HG03460 (cell line): ENCODE data around the gene SERTAD1.
A peak's percentile ranks its signal among the peaks of the same experiment; 100 is the strongest.

Experiments used
- ATAC-seq: cut with Tn5 transposase; IDR thresholded peaks from one replicate; pipeline ENCODE4 v1.9.1; 2021; ENCODE audit not compliant: unreplicated experiment

The SERTAD1 gene

DNA sequence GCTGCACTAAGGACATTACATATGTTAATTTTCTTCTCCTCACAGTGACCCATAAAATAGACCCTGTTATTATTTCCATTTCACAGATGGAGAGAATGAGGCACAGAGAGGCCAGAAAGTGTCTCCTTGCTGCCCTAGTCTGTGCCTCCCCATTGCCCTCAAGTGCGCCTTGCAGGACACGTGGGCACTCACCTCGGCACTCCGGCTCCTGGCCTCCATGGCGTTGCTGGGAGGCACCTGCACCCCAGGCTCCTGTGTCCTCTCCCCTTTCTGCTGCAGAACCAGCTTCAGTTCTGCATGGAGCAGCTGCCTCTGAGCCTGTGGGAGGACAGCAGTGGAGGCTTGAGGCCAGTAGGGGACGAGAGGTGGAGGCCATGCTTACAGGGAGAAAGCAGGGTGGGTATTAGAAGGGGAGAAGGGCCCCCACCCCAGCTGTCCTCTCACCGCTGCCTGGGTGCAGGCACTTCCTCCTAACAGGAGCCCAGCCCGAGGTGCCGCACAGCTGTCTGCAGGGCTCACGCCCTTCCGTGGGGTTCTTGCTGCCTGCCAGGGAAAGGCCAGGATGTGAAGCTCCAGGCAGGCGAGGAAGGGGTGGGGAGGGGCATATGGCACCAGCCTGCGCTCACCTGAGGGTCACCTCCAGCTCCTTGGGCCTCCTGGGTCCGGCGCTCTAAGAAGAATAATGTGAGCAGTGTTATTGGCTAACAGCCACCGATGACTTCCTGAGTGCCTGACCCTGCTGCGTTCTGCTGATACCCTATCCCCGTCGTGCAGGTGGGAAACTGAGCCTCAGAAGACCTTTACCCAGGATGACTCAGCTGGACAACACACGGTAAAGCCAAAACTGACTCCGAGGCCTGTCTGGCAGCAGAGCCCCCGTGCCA lies 17.8 kb downstream of the SERTAD1 start:
- ATAC-seq = no peak

DNA sequence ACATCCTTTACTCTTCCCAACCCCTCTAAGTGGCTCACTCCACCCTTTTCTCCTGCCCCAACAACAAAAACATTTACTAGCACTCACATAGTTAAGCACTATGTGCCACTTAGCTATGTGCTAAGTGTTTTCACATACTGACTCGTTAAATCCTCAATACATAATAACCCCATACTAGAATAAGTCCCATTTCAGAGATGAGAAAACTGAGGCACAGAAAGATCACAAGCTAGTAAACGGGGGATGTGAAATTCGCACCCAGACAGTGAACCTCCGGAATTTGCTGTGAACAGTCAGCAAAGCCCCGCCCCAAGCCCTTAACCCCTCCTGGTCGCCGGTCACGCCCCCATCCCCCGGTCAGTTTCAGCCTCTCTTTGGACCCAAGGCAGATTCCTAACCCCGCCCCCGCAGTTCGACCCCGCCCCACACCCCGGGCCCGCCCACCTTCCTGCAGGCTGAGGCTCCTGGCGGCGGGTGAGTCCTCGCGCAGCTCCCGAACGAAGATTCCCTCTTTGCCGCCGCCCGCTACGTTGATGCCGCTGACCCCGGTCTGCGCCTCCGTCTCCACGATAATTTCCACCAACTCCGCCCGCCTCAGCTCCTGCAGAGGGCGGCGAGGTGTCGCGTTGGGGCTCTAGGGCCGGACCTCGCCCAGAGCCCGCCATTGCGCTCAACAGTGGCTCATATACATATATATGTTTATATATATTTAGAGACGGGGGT lies 22.4 kb downstream of the SERTAD1 start:
- ATAC-seq = peak; percentile 77

DNA sequence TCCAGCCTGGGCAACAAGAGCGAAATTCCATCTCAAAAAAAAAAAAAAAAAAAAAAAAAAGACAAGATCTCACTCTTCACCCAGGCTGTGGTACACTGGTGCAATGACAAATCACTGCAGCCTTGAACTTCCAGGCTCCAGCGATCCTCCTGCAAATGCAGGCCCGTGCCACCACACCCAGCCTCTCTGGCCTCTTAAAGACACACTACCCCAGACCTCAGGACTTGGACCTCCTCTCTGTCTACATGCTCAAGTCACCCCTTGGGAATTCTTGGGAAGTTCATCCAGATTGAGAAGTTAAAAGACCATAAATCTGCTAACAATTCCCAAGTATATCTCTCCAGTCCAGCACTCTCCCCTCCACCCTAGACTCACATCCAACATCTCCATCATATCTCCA lies 25.2 kb downstream of the SERTAD1 start:
- no peak for ATAC-seq

DNA sequence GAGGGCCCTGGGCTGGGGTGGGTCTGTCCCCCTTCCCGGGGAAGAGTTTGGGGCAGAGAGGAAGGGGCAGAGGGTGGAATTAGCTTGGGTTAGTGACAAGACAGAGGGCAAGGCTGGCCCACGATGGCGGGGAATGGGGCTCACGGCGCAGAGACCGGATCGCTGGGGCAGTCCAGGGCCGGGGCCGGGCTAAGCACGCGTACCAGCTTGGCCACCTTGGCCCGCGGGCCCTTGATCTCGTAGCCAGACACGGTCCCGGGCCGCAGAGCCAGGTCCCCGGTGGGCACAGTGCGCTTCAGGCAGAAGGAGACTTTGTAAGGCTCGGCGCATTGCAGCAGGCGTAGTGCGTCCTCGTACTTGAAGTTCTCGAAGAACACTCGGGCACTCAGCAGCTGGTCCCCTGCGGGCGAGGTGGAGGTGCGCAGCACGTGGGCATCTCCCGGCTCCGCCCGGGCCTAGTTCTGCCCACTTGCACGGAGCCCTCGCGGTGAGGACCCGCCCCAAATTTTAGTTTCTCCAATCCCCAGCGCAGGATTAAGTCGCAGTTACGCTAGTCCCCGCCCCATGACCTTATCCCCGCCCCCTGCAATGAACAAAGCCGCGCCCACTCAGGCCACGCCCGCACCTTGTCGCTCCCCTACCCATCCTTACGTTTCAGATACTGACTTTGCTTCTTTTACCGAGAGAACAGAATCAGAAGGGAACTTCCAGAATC lies 27.2 kb downstream of the SERTAD1 start:
- ATAC-seq = no peak

DNA sequence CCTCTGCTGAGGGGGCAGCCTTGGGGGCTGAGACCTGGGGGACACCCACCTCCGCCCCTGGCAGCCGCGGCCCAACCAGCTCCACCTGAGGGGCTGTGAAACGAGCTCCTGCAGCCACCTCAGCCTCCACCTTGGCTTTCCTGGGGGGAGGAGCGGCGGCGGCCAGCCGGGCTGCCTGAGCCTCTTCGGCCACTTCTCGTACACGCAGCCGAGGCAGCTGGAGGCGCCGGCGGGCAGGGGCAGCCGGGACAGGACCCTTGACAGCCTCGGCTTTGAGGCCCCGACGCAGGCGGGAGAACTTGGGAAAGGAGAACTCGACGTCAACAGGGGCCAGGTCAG lies 28.3 kb downstream of the SERTAD1 start:
- ATAC-seq = no peak

DNA sequence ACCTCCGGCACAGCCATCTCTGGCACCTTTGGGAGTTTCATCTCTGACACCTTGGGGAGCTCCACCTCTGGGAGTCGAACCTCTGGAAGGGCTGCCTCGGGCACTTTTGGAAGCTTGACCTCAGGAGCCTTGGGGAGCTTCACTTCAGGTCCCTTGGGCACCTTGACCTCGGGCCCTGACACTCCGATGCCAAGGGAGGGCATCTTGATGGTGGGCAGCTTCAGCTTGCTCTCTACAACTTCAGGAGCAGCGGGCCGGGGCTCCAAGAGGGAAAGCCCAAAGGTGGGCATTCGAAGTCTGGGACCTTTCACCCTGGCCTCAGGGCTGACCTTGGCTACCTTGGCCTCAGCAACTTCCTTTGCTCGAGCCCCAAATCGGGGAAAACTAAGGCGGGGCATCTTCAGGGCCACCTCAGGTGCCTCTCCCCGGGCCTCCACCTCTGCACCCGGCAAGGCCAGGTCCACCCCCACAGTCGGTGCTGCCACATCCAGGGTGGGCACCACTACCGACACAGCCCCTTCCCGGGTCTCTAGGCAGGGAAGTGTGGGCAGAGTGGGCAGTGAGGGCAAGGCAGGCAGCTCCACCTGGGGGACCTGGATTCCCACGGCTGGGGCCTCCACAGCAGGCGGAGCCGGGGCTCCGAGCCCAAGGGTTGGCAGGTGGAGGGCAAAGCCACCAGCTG lies 28.8 kb downstream of the SERTAD1 start:
- no peak for ATAC-seq

DNA sequence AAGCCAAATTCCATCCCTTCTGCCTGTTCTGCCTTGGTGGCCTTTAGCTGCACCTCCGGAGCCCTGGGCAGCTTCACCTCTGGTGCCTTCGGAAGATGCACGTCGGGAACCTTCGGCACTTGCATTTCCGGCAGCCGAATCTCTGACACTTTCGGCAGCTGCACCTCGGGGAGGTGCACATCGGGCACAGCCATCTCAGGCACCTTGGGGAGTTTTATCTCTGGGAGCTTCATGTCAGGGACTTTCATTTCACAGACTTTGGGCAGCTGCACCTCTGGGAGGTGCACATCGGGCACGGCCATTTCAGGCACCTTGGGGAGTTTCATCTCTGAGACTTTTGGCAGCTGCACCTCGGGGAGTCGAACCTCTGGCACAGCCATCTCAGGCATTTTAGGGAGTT lies 29.8 kb downstream of the SERTAD1 start:
- no peak for ATAC-seq

DNA sequence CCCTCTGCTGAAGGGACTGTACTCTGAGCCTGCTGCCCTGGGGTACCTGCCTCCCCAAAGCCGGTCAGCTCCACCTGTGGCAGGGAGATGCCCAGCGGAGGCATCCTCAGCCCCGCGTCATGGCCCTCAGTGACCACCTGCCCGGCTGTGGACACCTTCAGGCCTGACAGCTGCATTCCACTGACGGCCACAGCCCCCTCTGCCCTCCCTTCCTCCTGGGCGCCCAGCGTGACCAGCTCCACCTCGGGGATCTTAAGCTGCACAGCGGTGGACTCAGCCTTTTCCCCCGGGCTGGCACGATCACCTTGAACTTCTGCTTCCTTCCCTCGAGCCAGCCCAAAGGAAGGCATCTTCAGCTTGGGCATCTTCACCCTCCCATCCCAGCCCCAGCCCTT lies 31.0 kb downstream of the SERTAD1 start:
- ATAC-seq = no peak

DNA sequence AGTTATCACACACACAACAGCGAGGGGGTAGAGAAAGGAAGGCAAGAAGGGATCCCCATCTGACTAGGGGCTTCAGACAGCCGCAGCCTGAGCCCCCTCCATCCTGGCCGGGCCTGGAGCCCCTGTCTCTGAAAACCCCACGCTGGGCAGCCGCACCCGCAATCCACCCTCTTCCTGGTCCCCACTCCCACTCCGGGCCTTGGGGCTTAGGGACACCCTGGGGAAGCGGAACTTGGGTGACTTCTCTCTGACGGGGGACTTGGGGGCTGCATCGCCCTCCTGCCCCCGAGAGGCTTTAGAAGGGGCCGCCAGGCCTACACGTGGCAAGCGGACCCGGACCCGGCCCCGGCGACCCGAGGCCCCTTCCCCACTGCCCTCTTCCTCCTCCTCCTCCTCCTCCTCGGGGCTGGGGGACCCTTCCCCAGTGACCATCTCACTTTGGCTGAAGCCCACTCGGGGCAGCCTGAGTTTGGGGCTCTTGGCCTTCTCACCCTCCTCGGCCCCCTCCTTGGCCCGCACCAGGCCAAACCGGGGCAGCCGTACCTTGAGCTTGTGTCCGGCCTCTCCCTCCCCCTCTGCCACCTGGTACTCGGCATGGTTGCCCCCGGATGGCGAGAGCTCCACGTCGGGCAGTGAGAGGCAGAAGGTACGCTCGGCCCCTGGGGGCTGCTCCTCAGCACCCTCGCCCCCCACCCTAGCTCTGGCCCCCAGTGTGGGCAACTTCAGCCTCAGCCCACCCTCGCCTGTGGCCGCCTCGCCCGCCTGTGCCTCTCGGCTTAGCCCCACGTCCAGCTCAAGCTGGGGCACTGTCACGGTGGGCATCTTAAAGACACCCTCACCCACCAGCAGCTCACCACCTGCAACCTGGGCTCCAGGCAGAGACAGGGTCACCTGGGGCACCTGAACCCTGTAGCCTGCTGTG lies 31.6 kb downstream of the SERTAD1 start:
- no peak for ATAC-seq

DNA sequence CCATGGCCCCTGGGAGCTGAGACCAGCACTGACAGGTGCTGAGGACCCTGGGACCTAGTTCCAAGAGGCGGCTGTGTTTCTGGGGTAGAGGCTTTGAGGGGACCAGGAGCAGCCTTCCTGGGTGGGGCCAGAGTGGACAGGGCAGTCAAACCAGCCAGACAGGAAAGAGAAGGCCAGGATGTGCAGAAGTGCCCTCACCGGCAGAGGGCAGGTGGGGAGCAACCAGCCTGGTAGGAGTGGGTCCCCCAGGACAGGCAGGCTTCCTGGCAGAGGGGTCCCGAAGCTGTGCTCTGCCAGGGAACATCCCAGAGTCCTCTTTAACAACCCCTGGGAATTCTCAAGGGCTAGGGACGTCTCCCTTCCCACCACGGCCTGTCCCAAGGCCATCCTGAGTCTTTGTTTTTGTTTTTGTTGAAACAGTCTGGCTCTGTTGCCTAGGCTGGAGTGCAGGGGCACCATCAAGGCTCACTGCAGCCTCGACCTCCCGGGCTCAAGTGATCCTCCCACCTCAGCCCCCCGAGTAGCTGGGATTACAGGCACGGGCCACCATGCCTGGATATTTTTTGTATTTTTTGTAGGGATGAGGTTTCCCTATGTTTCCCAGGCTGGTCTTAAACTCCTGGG lies 32.8 kb downstream of the SERTAD1 start:
- ATAC-seq = no peak

DNA sequence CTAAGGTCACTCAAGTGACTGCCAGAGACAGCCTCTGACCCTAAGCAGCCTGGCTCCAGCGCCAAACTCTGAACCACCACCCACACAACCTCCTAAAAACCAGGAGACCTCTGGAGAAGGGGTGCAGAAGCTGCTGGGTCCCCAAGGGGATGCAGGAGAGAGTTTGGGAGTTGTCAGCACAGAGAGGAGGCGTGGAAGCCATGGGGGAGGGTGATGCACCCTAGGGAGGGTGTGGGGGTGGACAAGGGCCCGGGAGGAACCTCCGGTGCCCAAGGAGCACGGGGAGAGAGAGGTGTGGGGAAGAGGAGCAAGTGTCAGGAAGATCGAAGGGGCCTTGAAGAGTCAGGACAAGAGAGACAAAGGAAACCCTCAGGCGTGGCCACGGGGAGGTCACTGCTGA lies 33.7 kb downstream of the SERTAD1 start:
- no peak for ATAC-seq

DNA sequence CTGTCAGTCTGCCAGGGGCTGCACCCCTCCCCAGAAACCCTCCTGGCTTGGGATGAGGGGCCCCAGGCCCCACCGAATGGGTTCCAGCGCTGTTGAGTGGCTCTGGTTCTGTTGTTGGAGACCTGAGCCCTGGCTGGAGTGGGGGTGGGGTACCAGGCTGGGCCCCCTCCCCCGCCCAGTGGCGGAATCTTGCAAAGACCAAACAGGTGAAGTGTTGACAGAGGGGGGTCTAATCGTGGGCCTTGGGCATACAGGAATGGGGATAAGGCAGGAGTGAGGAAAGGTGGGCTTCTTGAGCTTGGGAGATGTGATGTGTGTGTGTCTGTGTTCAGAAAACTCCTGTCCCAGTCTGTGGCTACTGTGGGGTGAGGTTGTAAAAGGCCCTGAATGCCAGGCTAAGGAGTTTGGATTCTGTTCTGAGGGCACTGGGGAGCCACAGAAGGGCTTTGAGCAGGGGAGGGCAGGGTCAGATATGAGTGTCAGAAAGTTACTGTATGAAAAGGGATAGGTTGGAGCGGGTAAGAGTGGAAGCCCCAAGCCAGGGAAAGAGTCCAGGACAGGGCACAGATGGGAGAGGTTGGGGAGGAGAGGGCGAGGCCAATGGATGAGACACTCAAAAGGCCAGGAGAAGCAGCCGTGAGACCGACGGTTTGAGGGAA lies 35.6 kb downstream of the SERTAD1 start, which contains the start of gene HIPK4:
TSS of gene HIPK4 (minus strand) at position 98 of the 659 bp plus-strand sequence. CDS start 279 bp downstream, outside the sequence.
- ATAC-seq = no peak

DNA sequence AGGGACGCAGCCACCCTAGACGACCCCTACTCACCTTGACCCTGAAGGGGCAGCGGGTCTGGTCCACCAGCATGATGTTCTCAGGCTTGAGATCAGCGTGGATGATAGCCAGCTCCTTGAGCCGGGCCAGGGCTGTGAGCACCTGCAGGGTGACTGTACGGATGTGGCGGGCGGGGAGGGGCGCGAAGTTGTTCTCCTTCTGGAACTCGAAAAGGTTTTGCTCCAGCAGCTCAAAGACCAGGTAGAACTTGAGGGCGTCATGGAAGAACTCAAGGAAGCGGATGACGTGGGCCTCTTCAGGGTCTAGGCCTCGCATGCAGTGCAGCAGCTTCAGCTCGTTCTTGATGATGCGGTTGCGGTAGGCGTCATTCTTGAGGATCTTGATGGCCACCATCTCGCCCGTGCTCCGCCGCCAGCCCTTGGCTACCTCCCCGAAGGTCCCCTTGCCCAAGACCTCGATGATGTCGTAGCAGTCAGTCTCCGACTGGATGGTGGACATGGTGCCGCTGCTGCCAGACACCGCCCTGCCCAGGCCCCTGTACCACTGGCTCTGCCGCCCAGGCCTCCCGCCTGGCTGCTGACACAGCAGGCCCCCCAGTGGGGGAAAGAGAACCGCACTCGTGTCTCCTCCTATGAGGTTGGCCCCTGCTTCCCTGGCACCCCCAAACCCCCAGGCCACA lies 36.2 kb downstream of the SERTAD1 start:
- ATAC-seq = no peak

DNA sequence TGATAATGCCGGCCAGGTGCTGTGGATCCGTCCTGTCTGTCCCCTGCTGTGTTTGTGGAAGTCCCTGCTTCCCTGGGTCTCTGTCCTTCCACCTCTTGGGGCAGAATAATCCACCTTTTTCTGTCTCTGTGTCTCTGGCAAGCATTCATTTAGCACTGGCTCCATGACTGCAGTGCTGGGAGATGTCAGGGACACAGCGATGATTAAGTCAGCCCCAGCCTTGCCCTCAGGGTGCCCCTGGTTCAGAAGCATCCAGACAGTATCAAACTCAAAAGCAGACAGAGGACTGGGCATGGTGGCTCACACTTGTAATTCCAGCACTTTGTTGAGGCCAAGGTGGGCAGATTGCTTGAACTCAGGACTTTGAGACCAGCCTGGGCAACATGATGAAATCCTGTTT lies 37.3 kb downstream of the SERTAD1 start:
- ATAC-seq = no peak

DNA sequence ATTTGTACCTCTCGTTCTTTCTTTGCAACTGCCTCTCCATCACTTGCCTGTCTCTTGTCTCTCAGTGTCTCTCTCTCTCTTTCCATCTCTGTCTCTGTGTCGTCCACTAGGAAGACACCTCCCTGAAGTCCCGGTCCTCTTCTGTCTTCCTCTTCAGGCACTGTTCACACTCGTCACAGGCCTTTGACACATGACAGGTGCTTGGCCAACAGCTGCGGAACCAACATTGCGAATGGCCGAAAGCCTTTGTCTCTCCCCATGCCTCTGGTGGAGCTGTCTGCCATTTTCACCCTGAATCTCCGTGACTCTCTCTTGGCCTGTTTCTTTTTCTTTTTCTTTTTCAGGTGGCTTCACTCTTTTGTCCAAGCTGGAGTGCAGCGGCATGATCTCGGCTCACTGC lies 38.6 kb downstream of the SERTAD1 start:
- no peak for ATAC-seq

DNA sequence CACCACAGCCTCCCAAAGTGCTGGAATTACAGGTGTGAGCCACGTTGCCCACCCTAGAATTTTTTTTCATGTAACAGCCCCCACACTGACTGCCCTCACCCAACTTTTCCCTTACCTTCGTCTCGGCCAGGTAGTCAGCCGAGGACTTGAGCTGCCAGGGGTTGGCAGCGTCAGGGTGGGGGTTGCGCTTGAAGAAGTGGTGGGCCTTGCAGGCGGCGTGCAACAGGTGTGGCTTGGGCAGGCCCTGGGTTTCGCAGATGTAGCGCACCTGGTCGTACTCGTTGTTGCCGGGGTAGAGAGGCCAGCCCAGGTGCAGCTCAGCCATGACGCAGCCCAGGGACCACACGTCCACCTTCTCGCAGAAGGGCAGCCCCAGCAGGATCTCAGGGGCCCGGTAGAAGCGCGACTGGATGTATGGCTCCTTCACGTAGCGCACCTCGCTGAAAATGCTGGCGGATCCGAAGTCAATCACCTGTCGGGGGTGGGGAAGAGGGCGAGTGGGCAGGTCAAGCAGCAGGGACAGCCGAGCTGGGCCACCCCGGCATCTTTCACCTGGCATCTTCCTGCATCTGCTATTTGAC lies 42.0 kb downstream of the SERTAD1 start:
- ATAC-seq = no peak

DNA sequence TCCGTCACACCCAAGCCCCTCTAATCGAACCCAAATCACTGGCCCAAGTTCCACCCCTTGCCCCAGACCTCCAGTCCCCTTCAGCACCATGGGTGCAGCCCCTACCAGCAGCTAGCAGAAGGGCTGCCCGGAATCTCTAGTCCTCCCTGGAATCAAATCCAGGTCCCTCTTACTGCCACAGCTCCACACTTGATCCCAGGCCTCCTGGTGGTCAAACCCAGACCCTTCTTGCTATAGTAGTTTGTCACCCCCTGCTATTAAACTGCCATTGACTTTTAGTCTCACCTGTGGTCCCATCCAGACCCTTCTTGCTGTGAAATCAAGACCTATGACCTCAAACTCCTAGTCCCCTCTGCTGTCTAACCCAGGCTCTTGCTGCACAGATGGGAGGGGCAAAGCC lies 44.5 kb downstream of the SERTAD1 start:
- no peak for ATAC-seq
